Measurements from ENCODE around the gene SLC17A9. TPM values are rescaled to one million over a fixed set of nuclear protein-coding genes. Genes with fewer than 3 reads are reported as not detected.
"Not testable (repeated sequence)": the region's sequence is repeated elsewhere in the genome, so short reads cannot be mapped to it uniquely, and the experiment has no call there.

Gene SLC17A9
- total RNA-seq, 6 experiments from 2014 or later: 32.8 to 47.0 (median 35.7) TPM

DNA sequence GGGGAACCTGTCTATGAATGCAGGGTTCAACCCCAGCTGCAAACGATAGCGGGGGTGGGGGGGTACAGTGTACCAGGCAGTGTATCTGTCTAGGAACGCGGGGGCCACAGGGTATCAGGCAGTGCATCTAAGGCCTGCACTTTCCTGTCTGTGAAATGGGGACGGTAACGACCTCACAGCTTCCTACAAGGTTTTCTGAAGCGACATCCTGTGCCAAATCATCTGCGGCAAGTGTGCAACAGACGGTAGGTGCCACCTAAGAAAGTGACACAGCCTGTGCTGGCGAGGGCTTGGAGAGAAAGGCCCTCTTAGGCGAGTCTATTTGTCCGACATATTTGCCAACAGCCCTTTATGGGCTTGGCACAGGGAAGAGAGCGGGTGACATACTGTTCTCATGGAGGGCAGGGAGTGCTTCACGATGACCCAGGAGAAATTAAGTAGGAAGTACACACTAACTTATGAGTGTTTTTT is 30.0 kb upstream of the SLC17A9 start:
- DNase-seq: no peak
- Mint-ChIP-seq H3K27me3 (ENCODE audit: insufficient read depth) (no peaks in the 10 kb centered on the region; the same call in 1 of the 2 replicates), H3K36me3 (ENCODE audit: low read depth) (no peaks in the 10 kb centered on the region; the same call in 1 of the 2 replicates), H3K4me3 (0 out of 2 replicates have a peak overlapping the region, but pooled peaks have one; percentile 9), H3K4me1 (ENCODE audit: low read depth) (peaks cover 70% of the 10 kb centered on the region), H3K27ac (peak overlapping the region; percentile 92), H3K9me3 (no peaks in the 10 kb centered on the region)
- TF ChIP-seq, protein P1, sequence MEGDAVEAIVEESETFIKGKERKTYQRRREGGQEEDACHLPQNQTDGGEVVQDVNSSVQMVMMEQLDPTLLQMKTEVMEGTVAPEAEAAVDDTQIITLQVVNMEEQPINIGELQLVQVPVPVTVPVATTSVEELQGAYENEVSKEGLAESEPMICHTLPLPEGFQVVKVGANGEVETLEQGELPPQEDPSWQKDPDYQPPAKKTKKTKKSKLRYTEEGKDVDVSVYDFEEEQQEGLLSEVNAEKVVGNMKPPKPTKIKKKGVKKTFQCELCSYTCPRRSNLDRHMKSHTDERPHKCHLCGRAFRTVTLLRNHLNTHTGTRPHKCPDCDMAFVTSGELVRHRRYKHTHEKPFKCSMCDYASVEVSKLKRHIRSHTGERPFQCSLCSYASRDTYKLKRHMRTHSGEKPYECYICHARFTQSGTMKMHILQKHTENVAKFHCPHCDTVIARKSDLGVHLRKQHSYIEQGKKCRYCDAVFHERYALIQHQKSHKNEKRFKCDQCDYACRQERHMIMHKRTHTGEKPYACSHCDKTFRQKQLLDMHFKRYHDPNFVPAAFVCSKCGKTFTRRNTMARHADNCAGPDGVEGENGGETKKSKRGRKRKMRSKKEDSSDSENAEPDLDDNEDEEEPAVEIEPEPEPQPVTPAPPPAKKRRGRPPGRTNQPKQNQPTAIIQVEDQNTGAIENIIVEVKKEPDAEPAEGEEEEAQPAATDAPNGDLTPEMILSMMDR (IDR thresholded peaks at IDR 0.05): no peak

DNA sequence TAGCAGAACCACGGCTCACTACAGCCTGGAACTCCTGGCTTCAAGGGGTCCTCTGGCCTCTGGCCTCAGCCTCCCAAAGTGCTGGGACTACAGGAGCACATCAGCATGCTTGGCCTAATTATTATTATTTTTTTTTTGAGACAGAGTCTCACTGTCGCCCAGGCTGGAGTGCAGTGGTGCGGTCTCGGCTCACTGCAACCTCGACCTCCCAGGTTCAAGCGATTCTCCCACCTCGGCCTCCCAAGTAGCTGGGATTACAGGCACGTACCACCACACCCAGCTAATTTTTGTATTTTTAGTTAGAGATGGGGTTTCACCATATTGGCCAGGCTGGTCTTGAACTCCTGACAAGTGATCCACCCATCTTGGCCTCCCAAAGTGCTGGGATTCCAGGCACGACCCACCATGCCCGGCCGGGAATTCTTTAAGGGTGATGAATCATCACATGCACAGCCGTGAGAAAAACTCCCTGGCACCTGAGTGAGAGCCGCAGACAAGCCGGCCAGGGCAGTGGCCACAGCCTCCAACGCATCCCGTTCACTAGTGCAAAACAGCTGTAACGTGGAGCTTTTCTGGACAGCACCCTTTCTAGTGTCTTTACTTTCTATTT is 29.3 kb upstream of the SLC17A9 start:
- DNase-seq: peak; percentile 63
- not testable (repeated sequence) for H3K9me3 Mint-ChIP-seq; H3K27me3 Mint-ChIP-seq (ENCODE audit: insufficient read depth); H3K36me3 Mint-ChIP-seq (ENCODE audit: low read depth)
- peaks cover 70% of the 10 kb centered on the region for H3K4me1 Mint-ChIP-seq (ENCODE audit: low read depth)
- H3K4me3 Mint-ChIP-seq: 0 out of 2 replicates have a peak overlapping the region, but pooled peaks have one; percentile 24
- peak overlapping the region; percentile 92 for H3K27ac Mint-ChIP-seq

DNA sequence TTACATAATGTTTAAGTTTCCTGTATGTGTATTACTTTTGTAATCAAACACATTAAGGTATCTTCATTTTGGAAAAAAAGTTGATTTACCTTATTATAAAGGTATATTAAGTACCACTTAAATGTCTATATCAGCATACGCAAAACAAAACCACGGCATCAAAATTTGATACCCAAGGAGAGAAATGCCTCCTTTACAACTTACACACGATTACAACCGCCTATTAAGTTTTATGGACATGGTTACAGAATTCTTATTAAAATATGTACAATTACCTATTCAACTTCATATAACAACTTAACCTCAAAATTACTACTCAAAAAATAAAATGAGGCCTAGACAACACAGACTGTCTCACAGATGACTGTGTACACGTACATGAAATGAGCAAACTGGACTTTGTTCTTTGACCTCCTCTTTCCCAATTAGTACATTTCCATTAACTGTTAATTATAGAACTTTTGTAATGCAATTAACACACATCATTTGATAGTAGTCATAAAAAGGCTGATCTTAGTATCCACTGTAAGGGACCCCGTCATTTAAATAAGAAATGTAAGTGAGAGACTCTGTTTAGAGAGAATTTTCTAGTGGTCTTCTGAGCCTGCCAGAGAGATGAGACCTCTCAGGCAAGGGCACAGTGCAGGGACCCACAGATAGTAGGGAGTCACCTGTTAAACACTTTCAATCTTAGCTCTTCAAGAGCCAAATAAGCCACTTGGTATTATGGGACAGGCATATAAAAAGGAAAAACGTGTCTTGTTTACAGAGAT is 28.7 kb upstream of the SLC17A9 start:
- no peaks in the 10 kb centered on the region; the same call in 1 of the 2 replicates for H3K27me3 Mint-ChIP-seq (ENCODE audit: insufficient read depth)
- H3K4me1 Mint-ChIP-seq (ENCODE audit: low read depth): peaks cover 70% of the 10 kb centered on the region
- TF ChIP-seq, protein P1 (IDR thresholded peaks at IDR 0.05): no peak
- H3K36me3 Mint-ChIP-seq (ENCODE audit: low read depth): no peaks in the 10 kb centered on the region; the same call in 1 of the 2 replicates
- H3K4me3 Mint-ChIP-seq: peak overlapping the region; percentile 96
- no peaks in the 10 kb centered on the region for H3K9me3 Mint-ChIP-seq
- peak overlapping the region; percentile 92 for H3K27ac Mint-ChIP-seq
- DNase-seq: no peak

DNA sequence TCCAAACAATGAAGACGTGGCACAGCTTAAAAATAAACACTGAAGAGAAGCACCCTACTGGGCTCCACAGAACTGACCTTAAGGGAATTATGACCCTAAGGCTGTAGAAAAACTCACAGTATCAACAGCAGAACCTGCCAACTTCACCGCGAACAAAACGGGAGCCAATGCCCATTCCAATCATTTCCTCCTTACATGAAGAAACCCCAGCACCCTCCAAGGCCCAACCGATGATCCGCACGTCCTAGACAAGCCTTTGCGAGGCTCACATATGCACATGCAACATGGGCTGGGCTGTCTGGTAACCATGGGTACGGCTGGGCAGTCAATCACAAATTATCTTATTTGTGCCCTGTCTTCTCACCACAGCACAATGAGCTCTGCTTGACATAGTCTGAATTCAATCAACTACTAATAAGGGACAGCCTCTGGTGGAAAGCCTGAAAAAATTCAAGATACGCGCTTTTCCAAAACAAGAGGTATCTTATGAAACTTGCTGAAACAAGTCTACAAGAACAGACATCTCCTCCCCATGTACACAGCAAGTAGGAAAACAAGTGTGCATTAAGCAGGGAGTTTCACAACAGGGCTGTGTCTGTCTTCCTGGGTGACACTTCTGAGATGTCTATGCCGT is 27.9 kb upstream of the SLC17A9 start:
- Mint-ChIP-seq H3K36me3 (ENCODE audit: low read depth) (no peaks in the 10 kb centered on the region; the same call in 1 of the 2 replicates), H3K4me1 (ENCODE audit: low read depth) (peaks cover 71% of the 10 kb centered on the region), H3K27ac (peak overlapping the region; percentile 92), H3K4me3 (peak overlapping the region; percentile 96), H3K9me3 (no peaks in the 10 kb centered on the region), H3K27me3 (ENCODE audit: insufficient read depth) (no peaks in the 10 kb centered on the region; the same call in 1 of the 2 replicates)
- DNase-seq: peak; percentile 22
- TF ChIP-seq, protein P1 (IDR thresholded peaks at IDR 0.05): no peak

- Mint-ChIP-seq H3K27me3 (ENCODE audit: insufficient read depth) (no peaks in the 10 kb centered on the region; the same call in 1 of the 2 replicates), H3K4me3 (peak overlapping the region; percentile 96), H3K27ac (peak overlapping the region; percentile 92), H3K9me3 (no peaks in the 10 kb centered on the region), H3K4me1 (ENCODE audit: low read depth) (peaks cover 71% of the 10 kb centered on the region), H3K36me3 (ENCODE audit: low read depth) (no peaks in the 10 kb centered on the region; the same call in 1 of the 2 replicates)
- TF ChIP-seq, protein P1 (IDR thresholded peaks at IDR 0.05): no peak
- DNase-seq: no peak
Observed at GRCh38 chr20:62925076-62925419, 27.5 kb upstream of the SLC17A9 start.
